Kidney tubule cell (primary cell): ENCODE results near the gene ECSIT.

ENCODE experiments used
- DNase-seq: peaks from one replicate; pipeline ENCODE4 v3.0.0-alpha.2; 2018; ENCODE audit warnings: low spot score

The ECSIT gene

DNA sequence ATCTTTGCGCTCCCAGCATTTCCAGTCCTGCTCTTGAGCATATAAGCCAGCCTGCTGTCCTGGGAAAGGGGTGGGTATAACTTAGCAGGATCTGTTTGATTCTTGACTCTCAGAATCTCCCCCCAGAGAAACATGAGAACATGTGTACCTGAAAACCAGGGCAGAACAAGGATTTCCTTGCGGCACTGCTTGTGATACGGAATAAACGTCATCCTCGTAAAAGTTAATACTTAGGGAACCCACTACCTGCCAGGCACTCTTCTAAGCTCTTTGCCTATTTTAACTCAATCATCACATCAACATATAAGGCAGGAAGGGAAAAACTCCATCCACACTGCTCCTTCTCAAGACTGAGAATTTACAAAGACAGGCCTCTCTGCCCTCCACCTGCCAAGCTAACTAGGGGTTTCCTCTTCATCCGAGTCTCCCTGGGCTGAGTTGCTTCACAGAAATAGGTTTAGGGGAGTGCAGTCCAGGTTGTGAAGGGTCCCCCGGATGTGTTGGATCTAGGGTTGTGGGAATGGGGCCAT lies 24.4 kb downstream of the ECSIT start:
- DNase-seq = no peak

DNA sequence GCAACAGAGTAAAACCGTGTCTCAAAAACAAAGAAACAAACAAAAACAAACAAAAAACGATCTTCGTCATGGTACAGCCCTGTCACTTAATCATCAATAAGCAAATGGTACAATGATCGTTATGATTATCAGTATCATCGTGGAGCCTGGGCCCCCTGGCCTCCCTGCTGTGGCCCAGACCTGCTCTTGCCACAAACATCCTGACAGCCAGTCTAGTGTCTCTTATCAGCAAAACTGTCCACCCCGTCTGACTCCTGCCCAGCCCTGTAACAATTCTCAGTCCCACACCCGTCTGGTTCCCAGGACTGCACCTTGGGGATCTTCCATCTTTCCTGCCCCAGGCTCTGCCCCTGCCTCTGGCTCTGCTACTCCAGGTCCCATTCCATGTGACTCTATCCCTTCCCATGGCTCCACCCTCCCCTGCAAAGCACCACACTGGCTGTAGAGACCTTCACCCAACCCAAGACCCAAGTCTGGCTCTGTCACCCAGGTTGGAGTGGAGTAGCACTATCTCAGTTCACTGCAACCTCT lies 29.0 kb downstream of the ECSIT start:
- DNase-seq = no peak

GRCh38 chr19:11499220-11499726 lies 29.7 kb downstream of the ECSIT start:
- DNase-seq = no peak

GRCh38 chr19:11496391-11497163 lies 32.4 kb downstream of the ECSIT start:
- DNase-seq = peak; percentile 78

- no peak for DNase-seq
These were observed 33.0 kb downstream of the ECSIT start for GRCh38 chr19:11495885-11496284.

GRCh38 chr19:11495481-11495880 lies 33.5 kb downstream of the ECSIT start:
- DNase-seq = no peak

DNA sequence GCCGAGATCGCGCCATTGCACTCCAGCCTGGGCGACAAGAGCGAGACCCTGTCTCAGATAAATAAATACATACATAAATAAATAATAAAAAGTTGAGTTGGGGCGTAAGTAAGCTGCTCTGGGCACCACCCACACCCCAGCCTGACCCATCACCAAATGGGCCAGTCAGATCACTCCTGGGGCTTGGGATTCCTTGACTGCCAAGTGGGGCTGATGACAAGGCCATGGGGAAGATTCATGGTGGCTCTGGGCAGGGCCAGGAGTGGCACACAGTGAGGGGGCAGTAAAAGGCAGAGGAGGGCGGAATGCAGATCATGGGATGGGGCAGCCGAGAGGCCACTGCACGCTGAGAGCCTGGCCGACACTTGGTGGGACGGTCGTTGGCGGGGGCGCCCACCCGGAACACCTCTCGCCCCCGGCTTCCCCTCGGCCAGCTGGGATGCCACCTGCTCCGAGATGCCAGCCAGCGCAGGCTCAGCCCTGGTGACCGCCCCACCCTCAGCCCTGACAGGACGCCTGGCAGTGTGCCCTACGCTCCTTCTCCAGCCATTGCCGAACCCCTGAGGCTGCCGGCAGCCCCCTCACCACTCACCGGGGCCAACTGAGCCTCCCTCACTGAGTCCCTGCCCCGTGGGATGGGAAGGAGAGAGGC lies 34.2 kb downstream of the ECSIT start:
- DNase-seq = no peak

DNA sequence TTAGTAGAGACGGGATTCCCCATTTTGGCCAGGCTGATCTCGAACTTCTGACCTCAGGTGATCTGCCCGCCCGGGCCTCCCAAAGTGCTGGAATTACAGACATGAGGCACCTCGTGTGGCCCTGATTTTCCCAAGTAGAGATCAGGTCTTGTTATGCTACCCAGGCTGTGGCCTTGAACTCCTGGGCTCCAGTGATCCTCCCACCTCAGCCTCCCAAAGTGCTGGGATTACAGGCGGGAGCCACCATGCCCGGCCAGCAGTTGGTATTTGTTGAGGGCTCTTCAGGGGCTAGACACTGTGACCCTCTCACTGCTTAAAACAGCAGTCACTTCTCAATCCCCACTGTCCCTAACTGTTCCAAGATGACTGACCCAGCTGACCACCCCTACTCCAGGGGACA lies 39.6 kb downstream of the ECSIT start:
- no peak for DNase-seq

GRCh38 chr19:11486661-11487503 lies 42.1 kb downstream of the ECSIT start:
- DNase-seq = no peak

- no peak for DNase-seq
These were observed 43.6 kb downstream of the ECSIT start for GRCh38 chr19:11485245-11485837.

DNA sequence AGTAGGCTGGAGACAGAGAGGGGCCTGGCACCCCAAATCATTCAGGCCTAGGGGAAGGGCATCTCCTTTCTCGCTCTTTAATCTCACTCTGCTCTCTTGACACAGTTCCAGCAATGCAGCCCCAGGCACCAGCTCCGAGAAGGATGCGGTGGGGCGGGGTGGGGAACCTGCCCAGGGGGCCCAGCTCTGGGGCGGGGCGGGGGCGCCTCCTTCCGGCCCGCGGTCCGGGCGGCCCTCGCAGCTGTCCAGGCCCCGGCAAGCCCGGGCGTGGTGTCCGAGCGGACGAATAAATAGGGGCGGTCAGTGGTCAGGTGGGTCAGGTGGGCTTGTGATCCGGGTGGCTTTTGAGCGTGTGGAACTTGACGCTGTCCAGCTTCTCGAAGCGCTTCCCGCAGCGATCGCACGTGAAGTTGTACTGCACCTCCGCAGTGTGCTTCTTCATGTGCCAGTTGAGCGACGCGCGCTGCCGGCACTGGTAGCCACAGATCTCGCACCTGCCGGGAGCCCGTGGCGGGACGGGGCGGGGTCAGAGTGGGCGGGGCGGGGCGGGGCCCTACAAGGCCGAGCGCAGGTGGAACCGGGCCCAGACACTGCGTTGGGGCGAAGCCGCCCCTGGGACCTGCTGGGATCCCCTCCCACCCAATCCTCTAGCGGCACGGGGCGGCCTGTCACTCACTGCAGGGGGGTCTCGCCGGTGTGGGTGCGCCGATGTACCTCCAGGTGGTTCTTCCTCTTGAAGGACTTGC lies 45.4 kb downstream of the ECSIT start:
- DNase-seq = no peak

DNA sequence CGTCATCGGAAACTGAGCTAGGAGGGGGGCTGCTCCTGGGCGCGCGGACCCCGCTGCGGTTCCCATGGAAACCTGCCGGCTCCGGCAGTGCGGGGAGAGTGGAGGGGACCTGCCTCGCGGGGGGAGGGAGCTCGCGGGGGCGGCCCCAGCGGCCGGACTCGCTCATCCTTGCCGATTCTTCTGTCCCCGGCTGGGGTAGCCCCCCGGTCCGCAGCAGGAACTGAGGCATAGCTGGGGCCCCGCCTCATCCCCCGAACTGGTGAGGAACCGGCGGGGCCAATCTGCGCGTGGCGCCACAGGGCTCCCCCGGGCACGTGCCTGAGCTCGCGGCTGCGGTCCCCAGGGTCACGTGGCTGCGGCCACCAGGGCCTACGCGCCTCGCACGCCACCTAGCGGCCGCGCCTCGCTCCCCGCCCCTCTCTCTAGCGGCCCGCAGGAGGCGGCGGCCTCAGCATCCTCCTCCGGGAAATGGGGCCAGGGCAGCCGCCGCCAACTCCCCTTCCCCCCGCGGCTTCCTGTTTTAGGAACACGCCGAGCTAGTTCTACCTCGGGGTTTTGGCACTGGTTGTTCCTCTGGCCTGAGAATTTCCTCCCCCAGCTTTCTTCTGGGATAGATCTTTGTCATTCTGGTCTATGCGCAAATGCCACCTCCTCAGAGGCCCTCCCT lies 46.4 kb downstream of the ECSIT start:
- DNase-seq = peak; percentile 73

GRCh38 chr19:11481534-11482383 lies 47.2 kb downstream of the ECSIT start:
- peak; percentile 69 for DNase-seq

DNA sequence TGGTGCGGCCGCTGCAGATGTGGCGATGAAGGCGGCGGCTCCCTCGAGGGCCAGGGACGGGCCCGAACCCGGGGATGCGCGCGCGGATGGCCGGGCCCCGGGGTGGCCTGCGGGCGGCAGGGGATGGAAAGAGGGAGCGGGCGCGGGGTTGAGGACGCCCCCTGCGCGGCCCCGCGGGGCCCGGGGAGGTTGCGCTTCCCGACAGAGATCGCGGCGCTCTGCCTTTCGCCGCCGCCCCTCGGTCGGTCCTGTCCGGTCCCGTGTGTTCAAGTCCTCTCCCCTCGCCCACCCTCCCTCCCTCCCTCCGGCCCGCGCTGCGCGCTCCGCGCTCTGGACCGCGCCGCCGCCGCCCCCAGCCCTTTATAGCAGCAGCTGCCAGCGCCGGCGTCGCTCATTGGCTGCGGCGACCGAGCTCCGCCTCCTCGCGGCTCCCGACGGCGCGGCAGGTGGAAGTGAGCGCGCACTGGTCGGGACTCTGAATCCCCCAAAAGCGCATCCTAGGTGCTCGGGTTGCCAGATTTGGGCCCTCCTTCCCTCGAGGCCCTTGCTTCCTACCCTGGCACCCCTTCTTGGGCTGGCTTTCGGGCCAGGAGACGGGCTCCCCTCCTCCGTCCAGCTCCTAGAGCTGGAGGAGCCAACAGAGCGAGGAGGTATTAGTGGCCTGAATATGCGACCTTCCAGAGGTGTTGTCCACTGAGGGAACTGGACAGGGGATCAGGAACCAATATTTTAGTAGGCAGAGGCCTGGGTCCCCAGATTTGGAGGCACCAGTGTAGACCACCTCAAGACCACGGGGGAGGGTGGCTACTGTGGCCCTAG lies 48.0 kb downstream of the ECSIT start, which contains the start of gene ELAVL3:
Gene ELAVL3, minus strand, starts transcription at position 332 of the 819 bp plus-strand sequence. CDS start 438 bp downstream, outside the sequence.
- DNase-seq = no peak

- DNase-seq = no peak
These were observed 48.8 kb downstream of the ECSIT start for GRCh38 chr19:11479898-11480714.

DNA sequence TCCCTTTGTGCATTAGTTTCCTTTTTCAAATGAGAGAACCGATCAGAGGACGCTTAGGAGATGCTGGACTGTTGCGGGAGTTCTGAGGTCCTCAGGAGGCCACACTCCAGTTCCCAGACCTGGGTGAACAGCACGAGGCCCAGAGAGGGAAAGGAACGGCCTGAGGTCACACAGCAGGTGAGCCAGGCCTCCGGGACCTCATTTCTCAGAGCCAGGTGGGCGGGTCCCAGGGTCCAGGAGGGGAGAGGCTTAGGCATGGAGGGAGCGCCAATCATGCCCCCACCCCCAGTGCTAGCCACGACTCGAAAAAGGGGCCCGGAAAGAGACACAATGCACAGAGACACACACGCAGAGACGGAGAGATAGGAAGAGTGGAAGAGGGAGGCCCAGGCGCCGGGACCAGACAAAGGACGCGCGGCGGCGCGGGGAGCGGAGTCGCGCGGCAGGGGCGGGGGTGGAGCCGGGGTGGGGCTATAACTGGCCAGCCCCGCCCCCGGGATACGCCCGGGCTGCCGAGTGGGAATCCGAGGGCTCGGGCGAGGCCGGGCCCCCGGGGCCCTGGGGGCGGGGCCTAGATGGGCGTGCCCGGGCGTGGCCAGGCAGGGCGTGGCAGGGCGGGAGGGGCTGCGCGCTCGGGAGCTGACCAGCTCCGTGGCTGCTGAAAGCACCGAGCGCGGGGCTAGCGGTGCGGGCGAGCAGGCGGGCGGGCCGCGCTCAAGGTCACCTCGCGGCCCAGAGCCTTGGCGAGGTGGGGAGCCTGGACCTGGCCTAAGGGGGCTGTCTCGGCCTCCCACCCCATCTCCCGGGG lies 49.6 kb downstream of the ECSIT start:
- no peak for DNase-seq
